Liver (tissue), 3 donors: ENCODE measurements around the gene GABBR2.

Experiments used
- CTCF ChIP-seq: fragments of 150-350 bp; IDR thresholded peaks from 2 replicates; pipeline ENCODE4 v1.5.1; 2017; ENCODE audit warnings: improper control_type of control experiment, low read depth, low read length; ENCODE audit not compliant: missing input control
- FOXA1 ChIP-seq: IDR thresholded peaks from 2 replicates; pipeline ENCODE4 v1.6.1; 2016; ENCODE audit warnings: antibody characterized with exemption
- MAX ChIP-seq: IDR thresholded peaks from 2 replicates; pipeline ENCODE4 v1.6.1; 2016; ENCODE audit warnings: antibody characterized with exemption
- RAD21 ChIP-seq, 2 donors: IDR thresholded peaks; 2 replicates each; pipeline ENCODE4 v1.6.1; 2016; ENCODE audit warnings: antibody characterized with exemption in 2 of 2, mild to moderate bottlenecking in 2 of 2
- SP1 ChIP-seq: IDR thresholded peaks from 2 replicates; pipeline ENCODE4 v1.6.1; 2018; ENCODE audit warnings: antibody characterized with exemption, mild to moderate bottlenecking
- donor health status: healthy.
- donor health status: healthy.

DNA sequence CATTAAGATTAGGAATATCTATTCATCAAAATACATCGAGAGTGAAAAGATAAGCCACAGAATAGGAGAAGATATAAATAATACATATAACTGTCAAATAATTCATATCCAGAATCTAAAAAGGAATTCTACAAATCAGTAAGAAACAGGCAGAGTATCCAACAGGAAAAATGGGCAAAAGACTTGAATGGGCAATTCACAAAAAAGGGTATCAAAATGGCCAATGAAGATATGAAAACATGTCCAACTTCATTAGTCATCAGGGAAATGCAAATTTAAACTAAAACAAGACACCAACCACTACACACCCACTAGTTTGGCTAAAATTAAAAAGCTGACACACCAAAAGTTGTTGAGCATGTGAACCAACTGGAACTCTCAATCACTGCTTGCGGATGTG is 246.4 kb downstream of the GABBR2 start:
- TF ChIP-seq MAX (no peak), CTCF (no peak), RAD21 (IDR thresholded peaks at IDR 0.05) (no peak), SP1 (no peak), FOXA1 (no peak)
